Heart right ventricle (tissue), 16 donors: Measurements from ENCODE around the gene MBD2. TPM values are rescaled to one million over a fixed set of nuclear protein-coding genes. Genes with fewer than 3 reads are reported as not detected.

ENCODE experiments used
- ATAC-seq, 8 donors: fragments of 200-7000 bp; cut with Tn5 transposase; one replicate each; pipeline ENCODE4 v1.9.1; 2020; ENCODE audit warnings: mild to moderate bottlenecking in 8 of 8, moderate library complexity in 8 of 8, moderate number of reproducible peaks in 1 of 8
- DNase-seq, 2 donors: peaks; one replicate each; pipeline ENCODE4 v3.0.0-alpha.2; 2020
- H3K27ac ChIP-seq, 10 donors: fragments of 200-600 bp; sonication (generic) in 2 of 10; one replicate each; pipeline versions ENCODE4 v1.5.0 to v1.8.0; 2020 to 2022; ENCODE audit warnings: mild to moderate bottlenecking in 3 of 10
- H3K27me3 ChIP-seq, 7 donors: fragments of 200-600 bp; one replicate each; pipeline ENCODE4 v1.8.0; 2021 to 2022; ENCODE audit warnings: mild to moderate bottlenecking in 2 of 7
- H3K36me3 ChIP-seq, 9 donors: fragments of 200-600 bp; sonication (generic) in 1 of 9; one replicate each; pipeline versions ENCODE4 v1.5.0 to v1.8.0; 2020 to 2022; ENCODE audit warnings: mild to moderate bottlenecking in 2 of 9
- H3K4me1 ChIP-seq, 9 donors: fragments of 200-600 bp; sonication (generic) in 1 of 9; one replicate each; pipeline versions ENCODE4 v1.5.0 to v1.8.0; 2020 to 2022; ENCODE audit warnings: mild to moderate bottlenecking in 4 of 9
- H3K4me3 ChIP-seq, 10 donors: fragments of 200-600 bp; sonication (generic) in 2 of 10; one replicate each; pipeline versions ENCODE4 v1.5.0 to v1.8.0; 2020 to 2022; ENCODE audit warnings: mild to moderate bottlenecking in 7 of 10, moderate library complexity in 2 of 10
- H3K9me3 ChIP-seq, 11 donors: fragments of 200-600 bp in 10 of 11; sonication (generic) in 2 of 11; one replicate each; pipeline versions ENCODE4 v1.5.0 to v1.8.0; 2013 to 2022; ENCODE audit warnings: mild to moderate bottlenecking in 2 of 11, control low read depth in 1 of 11, moderate library complexity in 1 of 11
- CTCF ChIP-seq, 9 donors: fragments of 200-600 bp; sonication (generic) in 2 of 9; IDR thresholded peaks; one replicate each; pipeline versions ENCODE4 v1.5.0 to v1.8.0; 2021 to 2022; ENCODE audit warnings: antibody characterized with exemption in 9 of 9, mild to moderate bottlenecking in 5 of 9, moderate library complexity in 1 of 9
- WGBS, 2 donors: extraction: QIAGEN DNeasy Blood & Tissue Kit; methylation state at CpG; one replicate each; pipeline ENCODE4 v1.1.7; 2013; ENCODE audit warnings: inconsistent platforms in 1 of 2; 5-methylcytosine and 5-hydroxymethylcytosine counted together
- intact Hi-C, 10 donors: fragments of 100-400 bp; cut with DNase I; formaldehyde crosslinking; loops; one replicate each; pipeline versions ENCODE4 v1.11.1 to v1.14.2; 2022
- polyA plus RNA-seq, 2 donors: library from polyadenylated mRNA; stranded (reverse); fragments of 200-250 nt; gene quantifications; one replicate each; pipeline ENCODE4 v1.2.3, GENCODE V29; 2013
- total RNA-seq, 10 donors: library from RNA; stranded (reverse); fragmentation: NEBNext Ultra II Directional in 3 of 10; extraction: Animal tissue kit (Norgen Biotek cat#: 25700) in 3 of 10; gene quantifications; one replicate each; pipeline versions ENCODE4 v1.2.1 to v1.2.4, GENCODE V29; 2021 to 2023
- donor health status: Arrhythmogenic right ventricular cardiomyopathy.
- donor health status: ischemic (EF 13 %, LVEDD 7.1; RV severe dilation, severe dysfunction).
- donor health status: healthy with polysubstance abuse.
- donor health status: DM: no; HTN: yes; CAD: no.
- donor health status: DM: no; HTN: no; CAD: no.
- donor health status: ischemic (EF 25% LVEDD 6.9; RV normal size, moderate dysfunction).
- donor health status: ischemic (EF 25% LVEDD 5.7; RV mildly dilated, moderate dysfunction).
- donor health status: healthy.
- donor health status: DM: yes; HTN: yes; CAD: no.
- donor health status: Ischemic cardiomyopathy.
- donor health status: ischemic (EF 35%, LVEDD 5.7; RV mildly dilated, moderate dysfunction).
- donor health status: nonischemic (EF 11% LVEDD 7.7; RV severe dilation, severe dysfunction).
- donor health status: DM: yes; HTN: yes; CAD: no.
- donor health status: PGD.
- donor health status: ischemic (EF 29% LVEDD 5.4; RV normal size, mild dysfunction).
- donor health status: nonischemic (EF 23%, LVEDD 6.1; RV moderate dilation, normal function).

Gene MBD2
- total and polyA plus RNA-seq, 12 donors: 19.6 to 61.3 (median 41.5) TPM

- ATAC-seq (no peak), DNase-seq (no peak)
- Histone ChIP-seq H3K4me3 (no peak overlapping the region), H3K36me3 (no peaks in the 10 kb centered on the region), H3K27me3 (peaks cover 0 to 14% (median 0%) of the 10 kb centered on the region in 7 donors), H3K4me1 (no peaks in the 10 kb centered on the region), H3K9me3 (peaks cover 0 to 6% (median 0%) of the 10 kb centered on the region in 11 donors), H3K27ac (no peak overlapping the region)
- WGBS, 2 donors: 86 to 92% methylated on average over 1 of the region's 1 CpG
- intact Hi-C loops: no loop called here
- no peak for TF ChIP-seq CTCF (IDR thresholded peaks at IDR 0.05)
Observed at GRCh38 chr18:54102123-54102522, 122.3 kb downstream of the MBD2 start.

Other genes starting within 250 kb of the MBD2 start
- gene POLI, start 44.8 kb upstream of the MBD2 start, total RNA-seq: 10 to 100 TPM; 15.9 to 25.3 (median 22.4) TPM
- 10 to 100 TPM in 1 of 2 donors, 1 to 10 TPM in 1; 5.6 to 29.0 TPM for gene POLI, start 44.8 kb upstream of the MBD2 start, polyA plus RNA-seq
- under 1 TPM in 1 of 10 donors, not detected in 9; 0.47 TPM for gene STARD6, start 133.2 kb upstream of the MBD2 start, total RNA-seq
- not detected for gene STARD6, start 133.2 kb upstream of the MBD2 start, polyA plus RNA-seq
- gene C18orf54, start 133.2 kb upstream of the MBD2 start, total RNA-seq: 1 to 10 TPM in 4 of 10 donors, under 1 TPM in 6; 0.55 to 2.9 (median 0.90) TPM
- gene C18orf54, start 133.2 kb upstream of the MBD2 start, polyA plus RNA-seq: under 1 TPM; 0.45 to 0.95 TPM